Measurements from ENCODE around the gene PTPN18.
"Not testable (repeated sequence)": the region's sequence is repeated elsewhere in the genome, so short reads cannot be mapped to it uniquely, and the experiment has no call there.

Gene PTPN18

GRCh38 chr2:130355578-130356431, at the start of gene PTPN18:
Gene PTPN18, plus strand, starts transcription at chr2:130356056. Its CDS starts 52 bp downstream, at chr2:130356108.
- FAIRE-seq = no peak

GRCh38 chr2:130307850-130308249, 48.0 kb upstream of the PTPN18 start:
- no peak for FAIRE-seq

GRCh38 chr2:130310881-130311280, 45.0 kb upstream of the PTPN18 start:
- FAIRE-seq = no peak

- no peak for FAIRE-seq
These were observed 42.0 kb upstream of the PTPN18 start for GRCh38 chr2:130313812-130314334.

GRCh38 chr2:130314377-130314776, 41.5 kb upstream of the PTPN18 start:
- FAIRE-seq = no peak

GRCh38 chr2:130316596-130316995, 39.3 kb upstream of the PTPN18 start:
- no peak for FAIRE-seq

GRCh38 chr2:130318906-130319305, 37.0 kb upstream of the PTPN18 start:
- no peak for FAIRE-seq

GRCh38 chr2:130319536-130319935, 36.3 kb upstream of the PTPN18 start:
- FAIRE-seq = no peak

GRCh38 chr2:130327703-130328527, 27.9 kb upstream of the PTPN18 start:
- FAIRE-seq = no peak

- FAIRE-seq = no peak
These were observed 27.1 kb upstream of the PTPN18 start for GRCh38 chr2:130328710-130329109.

GRCh38 chr2:130332271-130333073, 23.4 kb upstream of the PTPN18 start:
- peak; percentile 61 for FAIRE-seq

- FAIRE-seq = not testable (repeated sequence)
These were observed 22.6 kb upstream of the PTPN18 start for GRCh38 chr2:130333253-130333652.

- no peak for FAIRE-seq
These were observed 21.8 kb upstream of the PTPN18 start for GRCh38 chr2:130334026-130334425.

GRCh38 chr2:130335226-130335625, 20.6 kb upstream of the PTPN18 start:
- no peak for FAIRE-seq

- FAIRE-seq = no peak
These were observed 19.5 kb upstream of the PTPN18 start for GRCh38 chr2:130336150-130336876.

GRCh38 chr2:130336877-130337734, 18.8 kb upstream of the PTPN18 start:
- no peak for FAIRE-seq

GRCh38 chr2:130337735-130338325, 18.0 kb upstream of the PTPN18 start:
- FAIRE-seq = no peak

GRCh38 chr2:130338793-130339345, 17.0 kb upstream of the PTPN18 start:
- no peak for FAIRE-seq

GRCh38 chr2:130339885-130340745, 15.7 kb upstream of the PTPN18 start:
- FAIRE-seq = no peak

Measured in endometrium (tissue), 2 donors.